Stimulated activated naive CD8-positive, alpha-beta T cell treated with anti-CD3 and anti-CD28 coated beads, Interleukin-15, Interleukin-2, amounts not matched to agents 100 U/mL and 50 U/mL, for 24 hours (primary cell): ENCODE data around the gene CTBP2.
"Not testable (repeated sequence)": the region's sequence is repeated elsewhere in the genome, so short reads cannot be mapped to it uniquely, and the experiment has no call there.

Experiments used
- ATAC-seq: fragments of 150-1000 bp; cut with Tn5 transposase; one replicate; pipeline ENCODE4 v1.10.0; 2021
- DNase-seq: peaks from one replicate; pipeline ENCODE4 v3.0.0; 2021

Gene CTBP2

DNA sequence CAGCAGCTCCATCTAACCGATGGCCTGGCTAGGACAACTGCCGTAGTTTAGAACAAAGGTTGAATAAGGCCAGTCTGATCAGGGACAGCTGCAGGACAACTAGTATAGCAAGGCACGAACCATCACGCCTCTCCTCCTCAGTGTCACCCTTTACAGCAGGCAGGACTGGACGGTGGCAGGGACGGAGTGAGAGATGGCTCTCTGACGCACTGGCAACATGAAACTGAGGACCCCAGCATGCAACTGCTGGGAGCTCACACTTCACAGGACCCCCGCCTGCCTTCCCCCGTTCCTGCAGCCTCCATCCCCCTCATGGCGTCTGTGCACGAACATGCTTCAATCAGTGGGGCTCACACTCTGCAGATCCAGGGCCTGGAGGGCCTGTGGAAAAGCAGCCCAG, 164.8 kb downstream of the CTBP2 start:
- DNase-seq (no peak), ATAC-seq (no peak)

DNA sequence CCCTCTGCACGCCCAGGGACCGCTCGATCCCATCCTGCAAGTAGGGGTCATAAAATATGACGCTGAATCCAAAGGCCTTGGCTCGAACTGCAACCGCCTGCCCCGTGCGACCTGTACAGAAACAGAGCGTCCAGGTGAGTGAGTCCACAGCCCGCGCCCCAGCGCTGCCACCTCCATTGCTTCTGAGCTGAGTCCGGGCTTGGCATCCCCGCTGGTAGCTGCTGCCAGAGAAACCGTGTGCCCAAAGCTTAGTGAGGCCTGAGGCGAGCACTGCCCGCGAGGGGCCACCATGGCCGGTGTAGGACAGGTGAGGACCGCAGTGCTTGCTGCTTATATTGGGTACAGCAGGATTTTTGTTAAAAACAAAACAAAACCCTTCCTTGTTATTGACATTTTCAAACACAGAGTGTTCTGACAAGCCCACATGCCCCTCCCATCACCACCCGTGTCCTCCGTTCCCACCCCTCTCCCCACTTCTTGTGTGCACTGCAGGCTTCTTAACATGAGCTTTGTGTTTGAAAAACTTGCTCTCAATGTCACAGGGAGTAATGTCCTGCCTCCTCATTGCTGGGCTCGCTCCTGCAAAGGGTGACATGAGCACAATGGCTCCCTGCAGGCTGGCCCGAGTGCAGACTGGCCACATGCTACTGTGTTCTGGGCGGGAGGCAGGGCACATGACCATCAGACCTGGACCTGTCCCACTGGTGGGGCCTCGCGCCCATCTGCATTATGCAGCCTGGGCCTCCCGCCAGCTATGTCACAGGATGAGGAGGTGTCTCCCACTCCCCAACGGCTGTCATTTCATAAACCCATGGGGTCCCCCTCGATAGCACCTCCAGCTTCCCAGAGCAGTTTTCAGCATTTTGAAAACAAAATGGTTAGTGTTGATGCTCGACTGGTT, 165.5 kb downstream of the CTBP2 start:
- DNase-seq (no peak), ATAC-seq (no peak)

DNA sequence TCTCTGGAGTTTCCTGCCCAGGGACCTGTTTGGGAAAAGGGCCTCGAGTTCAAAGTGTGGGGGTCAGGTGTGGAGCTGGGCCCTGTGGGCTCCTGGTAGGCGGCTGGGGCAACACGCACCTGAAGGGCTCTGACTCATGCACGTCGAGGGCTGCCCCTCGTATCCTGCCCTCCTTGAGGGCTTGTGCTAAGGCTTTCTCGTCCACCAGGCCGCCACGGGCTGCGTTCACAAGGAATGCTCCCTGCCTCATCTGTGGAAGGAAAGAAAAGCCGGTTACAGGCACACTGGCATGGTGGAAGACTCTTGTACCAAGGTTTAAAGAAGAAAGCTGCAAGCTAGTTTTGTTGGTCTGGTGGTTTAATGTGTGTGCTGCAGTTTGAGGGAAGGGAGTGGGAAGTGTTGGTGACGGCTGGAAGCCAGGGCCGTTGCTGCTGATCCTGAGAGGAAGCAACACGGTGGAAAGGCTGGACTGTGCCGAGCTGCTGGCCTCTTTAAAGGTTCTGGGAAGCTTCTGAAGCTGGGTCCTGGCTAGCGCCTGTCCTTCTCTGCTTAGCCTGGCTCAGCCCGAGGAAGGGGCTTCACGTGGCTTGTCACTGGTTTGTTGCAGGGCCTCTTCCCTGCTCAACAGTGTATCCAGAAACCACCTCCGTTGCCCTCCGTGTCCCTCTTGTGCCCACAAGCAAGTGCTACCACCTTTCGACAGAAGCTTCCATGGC, 166.5 kb downstream of the CTBP2 start:
- ATAC-seq = no peak

DNA sequence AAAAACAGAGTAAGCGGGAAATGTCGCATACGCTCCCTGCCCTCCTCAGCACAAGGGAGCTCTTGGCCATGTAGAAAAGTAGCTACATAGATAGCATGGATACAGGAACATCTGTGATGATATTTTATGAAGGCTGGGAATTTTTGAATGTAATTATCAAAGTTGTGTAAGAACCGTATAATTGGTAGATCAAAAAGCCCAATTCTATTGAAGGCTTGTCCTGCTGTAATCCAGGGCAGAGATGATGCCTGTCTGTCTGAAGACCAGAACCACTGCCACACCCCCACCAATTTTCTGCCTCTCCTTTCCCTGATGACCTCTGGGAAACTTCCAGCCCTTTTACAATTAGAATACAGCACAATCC, 167.0 kb downstream of the CTBP2 start:
- no peak for ATAC-seq
- no peak for DNase-seq

More for the DNA sequence above, 166.5 kb downstream of the CTBP2 start:
- no peak for DNase-seq

DNA sequence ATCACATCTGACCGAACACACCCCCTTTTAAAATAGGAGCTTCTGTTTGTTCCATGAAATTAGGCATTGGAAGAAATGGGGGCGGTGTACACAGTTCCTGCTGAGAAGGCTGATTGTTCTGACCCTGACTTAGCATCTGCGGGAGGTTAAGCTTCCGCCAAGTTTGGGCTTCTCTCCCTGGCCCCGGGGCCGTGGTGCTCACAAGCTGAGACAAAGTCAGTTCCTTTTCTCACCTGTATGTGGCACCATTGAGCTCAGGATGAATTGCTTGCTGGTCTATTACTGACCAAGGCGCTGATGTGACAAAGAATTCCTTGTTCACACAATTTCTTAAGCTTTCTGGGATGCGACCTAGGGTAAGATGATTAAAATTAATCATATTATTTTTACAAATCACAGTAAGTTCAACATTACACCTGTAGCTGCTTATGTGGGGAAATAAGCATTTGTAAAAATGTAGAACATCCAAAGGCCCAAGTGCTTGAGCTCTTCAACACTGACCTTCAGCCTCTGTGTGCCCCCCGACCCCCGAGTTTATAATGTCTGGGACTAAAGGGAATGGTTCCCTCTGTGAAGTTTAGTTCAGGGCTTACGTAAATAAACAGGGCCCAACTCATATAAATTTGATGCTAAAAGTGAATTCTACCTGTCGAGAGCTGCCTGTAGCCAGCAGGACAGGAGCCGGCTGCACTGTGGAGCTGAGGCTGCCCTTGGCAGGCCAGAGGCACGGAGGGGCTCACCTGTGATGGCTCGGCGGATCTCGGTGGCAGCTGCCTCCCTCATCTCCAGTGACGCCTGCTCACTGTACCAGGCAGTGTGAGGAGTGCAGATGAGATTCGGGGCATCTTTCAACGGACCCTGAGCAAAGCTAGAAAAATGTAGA, 167.7 kb downstream of the CTBP2 start:
- ATAC-seq = peak; percentile 28
- peak; percentile 27 for DNase-seq

DNA sequence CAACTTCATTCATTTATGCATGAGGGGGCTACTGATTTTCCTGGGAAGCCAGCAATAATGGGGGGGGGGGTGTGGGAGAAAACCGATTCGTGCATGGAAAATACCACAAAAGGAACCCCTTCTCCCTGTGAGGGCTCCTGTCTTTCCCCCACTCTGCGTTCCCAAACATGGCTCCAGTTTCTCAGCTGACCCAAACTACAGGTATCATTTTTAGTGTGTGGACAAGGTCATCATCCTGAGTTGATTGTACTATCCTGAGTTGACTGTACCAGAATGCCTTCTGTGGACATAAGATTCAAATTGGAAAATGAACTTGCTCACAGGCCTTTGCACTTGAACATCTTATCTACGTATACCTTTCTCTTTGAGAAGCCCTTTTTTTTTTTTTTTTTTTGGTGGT, 168.5 kb downstream of the CTBP2 start:
- DNase-seq = no peak
- ATAC-seq = no peak

DNA sequence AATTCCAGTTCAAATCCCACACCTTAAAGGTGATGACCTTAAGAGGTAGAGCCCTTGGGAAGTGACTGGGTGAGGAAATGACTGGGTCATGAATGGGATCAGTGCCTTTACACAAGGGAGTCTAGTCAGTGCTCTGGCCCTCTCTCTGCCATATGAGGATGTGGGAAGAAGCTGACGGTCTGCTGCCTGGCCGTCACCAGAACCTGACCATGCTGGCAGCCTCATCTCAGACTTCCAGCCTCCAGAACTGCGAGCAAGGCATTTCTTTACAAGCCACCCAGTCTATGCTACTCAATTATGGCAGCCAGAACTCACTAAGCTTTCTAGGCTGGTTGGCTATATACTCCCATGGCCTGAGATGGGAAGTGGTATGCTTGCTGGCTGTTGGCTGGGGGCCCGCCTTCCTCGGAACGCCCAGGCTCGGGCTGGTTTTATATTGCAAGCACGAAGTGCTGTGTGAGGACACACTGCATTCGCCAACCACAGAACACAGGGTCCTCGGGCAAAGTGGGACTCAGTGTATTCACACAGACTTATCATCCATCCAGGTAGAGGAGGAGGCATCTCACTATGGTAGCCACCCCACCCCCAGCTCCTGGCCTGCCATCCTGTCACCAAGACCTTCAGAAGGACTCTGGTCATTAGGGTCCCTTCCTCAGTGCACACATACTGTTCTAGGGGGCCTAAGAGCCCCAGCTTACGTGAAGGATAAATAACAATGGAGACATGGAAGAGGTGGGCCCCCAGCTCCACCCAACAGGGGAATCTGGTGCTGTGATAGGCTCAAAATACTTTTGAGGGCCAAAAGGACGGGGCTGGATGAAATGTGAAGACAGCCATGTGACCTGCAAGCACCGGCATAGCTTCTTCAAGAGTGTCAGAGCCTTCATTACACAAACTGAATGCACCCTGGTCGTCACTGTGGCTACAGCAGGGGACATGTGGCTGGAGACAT, 169.4 kb downstream of the CTBP2 start:
- no peak for ATAC-seq
- DNase-seq = no peak

DNA sequence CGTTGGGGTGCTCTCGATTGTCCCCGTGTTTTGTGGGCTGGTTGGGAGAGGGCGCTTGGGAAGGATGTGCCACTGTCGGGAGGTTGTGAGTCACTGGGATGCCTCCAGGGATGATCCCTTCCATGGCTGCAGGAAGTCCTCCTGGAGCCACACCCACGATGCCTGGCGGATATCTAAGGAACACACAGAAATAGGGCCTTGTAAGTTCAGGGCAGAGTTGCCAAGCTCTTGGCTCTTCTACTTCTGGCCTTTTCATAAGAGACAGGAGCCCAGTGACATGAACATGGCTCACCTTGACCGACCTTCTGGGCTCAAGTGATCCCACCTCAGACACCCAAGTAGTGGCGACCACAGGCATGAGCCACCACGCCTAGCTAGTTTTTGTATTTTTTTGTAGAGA, 170.8 kb downstream of the CTBP2 start:
- ATAC-seq (no peak), DNase-seq (no peak)

DNA sequence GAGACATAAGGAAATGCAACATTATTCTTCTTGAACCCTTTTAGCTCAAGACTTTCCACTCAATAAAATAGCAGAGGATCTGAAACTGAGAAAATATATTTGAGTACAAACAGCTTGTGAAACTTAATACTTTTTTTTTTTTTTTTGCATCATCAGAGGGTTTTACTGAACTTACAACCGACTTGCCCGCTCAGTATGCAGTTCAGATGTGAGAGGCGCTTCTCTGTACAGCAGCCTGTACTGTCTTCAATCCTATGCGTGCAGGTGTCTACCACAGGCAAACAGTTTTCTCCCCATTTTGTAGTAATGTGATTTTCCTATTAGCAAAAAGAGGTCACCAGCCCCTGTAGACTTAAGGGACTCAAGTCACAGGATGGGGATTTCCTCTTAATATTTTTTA, 171.6 kb downstream of the CTBP2 start:
- not testable (repeated sequence) for ATAC-seq

GRCh38 chr10:124987788-124988187, 172.6 kb downstream of the CTBP2 start:
- no peak for DNase-seq
- no peak for ATAC-seq

More for the DNA sequence above, 171.6 kb downstream of the CTBP2 start:
- not testable (repeated sequence) for DNase-seq

DNA sequence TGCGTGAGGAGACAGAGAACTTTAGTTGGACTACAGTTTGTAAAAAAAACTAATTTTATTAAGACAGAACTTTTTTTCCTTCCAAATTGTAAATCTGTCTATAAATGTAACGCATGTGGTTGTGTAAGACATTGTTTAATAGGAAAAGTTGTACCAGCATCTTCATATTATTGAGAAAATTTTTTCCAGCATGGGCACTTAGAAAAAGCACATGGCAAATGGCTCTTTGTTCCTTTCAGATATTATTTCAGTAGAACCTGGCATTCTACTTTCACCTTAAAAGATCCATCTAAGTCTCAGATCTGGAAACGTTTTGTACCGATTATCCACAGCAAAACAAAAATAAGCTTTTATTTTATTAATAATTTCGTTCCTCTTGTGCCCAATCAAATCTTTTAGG, 175.2 kb downstream of the CTBP2 start:
- ATAC-seq (no peak), DNase-seq (no peak)

DNA sequence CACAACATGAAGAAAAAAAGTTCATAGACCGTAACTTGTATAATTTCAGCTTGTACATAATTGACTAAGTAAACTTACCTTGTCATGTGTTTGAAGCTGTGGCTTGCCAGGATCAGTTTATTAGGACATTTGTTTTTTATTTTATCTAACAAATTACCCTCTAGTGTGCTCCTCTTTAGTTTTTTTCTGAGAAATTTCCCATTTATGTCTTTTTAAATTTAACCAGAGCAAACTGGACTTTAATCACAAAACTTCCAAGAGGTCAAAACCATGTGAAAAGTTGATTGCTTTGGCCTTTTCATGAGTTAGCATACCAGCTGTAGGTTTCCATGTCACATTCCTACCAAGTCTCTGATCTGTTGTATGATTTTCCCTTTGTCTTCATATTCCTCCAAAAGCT, 176.0 kb downstream of the CTBP2 start:
- ATAC-seq (no peak), DNase-seq (no peak)

GRCh38 chr10:124983321-124983720, 177.0 kb downstream of the CTBP2 start:
- ATAC-seq (no peak), DNase-seq (no peak)

DNA sequence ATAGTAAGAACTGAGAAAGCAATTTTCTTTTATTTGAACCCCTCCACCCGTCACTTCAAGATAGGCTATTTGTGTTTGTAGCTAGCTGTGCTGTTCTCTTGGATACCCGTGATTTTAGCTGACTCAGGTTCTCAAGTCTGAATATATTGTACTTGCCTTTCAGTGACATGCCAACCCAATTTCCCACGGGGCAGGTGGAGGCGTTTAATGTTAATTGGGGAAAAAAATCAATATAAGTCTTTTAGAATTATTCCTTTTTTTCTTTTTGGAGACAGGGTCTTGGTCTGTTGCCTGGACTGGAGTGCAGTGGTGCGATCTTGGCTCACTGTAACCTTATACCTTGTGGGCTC, 182.0 kb downstream of the CTBP2 start:
- DNase-seq (no peak), ATAC-seq (no peak)

GRCh38 chr10:124977648-124978375, 182.6 kb downstream of the CTBP2 start:
- ATAC-seq = no peak
- no peak for DNase-seq

GRCh38 chr10:124977161-124977560, 183.2 kb downstream of the CTBP2 start:
- DNase-seq (no peak), ATAC-seq (no peak)

- ATAC-seq (peak; percentile 89), DNase-seq (no peak)
Observed at GRCh38 chr10:124975977-124976514, 184.3 kb downstream of the CTBP2 start.

GRCh38 chr10:124974131-124974530, 186.2 kb downstream of the CTBP2 start:
- ATAC-seq (no peak), DNase-seq (no peak)

DNA sequence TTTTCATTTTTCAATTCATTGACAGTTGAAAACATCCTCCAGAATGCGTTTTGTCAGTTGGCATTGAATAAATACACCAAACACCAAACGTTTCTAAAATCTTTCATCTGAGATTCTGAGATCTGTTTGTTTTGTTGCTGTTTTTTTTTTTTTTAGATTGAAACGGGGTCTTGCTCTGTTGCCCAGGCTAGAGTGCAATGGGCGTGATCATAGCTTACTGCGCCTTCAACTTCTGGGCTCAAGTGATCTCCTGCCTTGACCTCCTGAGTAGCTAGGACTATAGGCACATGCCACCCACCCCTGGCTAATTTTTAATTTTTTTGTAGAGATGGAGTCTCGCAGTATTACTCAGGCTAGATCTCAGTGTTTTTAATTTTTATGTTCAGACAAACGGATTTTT, 187.7 kb downstream of the CTBP2 start:
- ATAC-seq (no peak), DNase-seq (no peak)

DNA sequence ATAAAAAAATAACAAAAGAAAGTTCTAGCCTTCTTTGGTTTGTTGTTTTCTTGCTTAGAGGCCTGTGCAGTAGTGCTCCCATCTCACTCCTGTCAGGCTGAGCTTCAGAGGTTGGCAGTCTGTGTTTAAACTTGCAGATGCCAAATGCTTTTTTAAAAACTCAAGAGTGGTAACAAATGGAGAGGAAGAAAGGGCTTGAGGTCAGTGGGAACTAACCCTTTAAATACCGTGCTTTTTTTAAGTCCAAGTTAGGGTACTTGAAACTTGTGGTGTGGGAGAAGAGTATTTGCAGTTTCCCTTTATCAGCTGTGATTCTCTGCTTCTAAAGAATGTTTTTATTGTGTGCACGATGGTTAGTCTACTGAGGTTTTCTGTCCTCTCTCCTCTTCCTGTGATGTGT, 189.1 kb downstream of the CTBP2 start:
- ATAC-seq = no peak

DNA sequence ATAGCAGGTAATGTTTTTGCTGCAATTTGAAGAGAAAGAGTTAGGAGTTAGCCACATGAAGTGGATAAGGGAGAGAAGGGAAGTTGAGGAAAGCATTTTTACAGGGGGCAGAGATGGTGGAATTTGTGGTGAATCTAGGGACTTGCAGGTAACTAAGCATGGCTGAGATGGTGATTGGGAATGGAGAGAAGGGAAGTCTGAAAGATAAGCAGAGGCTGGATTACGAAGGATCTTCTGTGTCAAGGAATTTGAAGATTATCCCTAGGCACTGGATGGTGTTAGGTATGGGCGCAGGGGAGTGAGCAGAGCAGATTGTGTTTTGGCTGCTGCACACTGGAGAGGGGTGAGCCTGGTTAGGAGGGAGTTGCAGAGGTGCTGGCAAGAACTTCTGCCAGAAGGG, 193.1 kb downstream of the CTBP2 start:
- ATAC-seq (no peak), DNase-seq (no peak)

More for the DNA sequence above, 189.1 kb downstream of the CTBP2 start:
- DNase-seq = no peak
